NCI-H1694 (cell line): Measurements from ENCODE around the gene MYO7B.
"Not testable (repeated sequence)": the region's sequence is repeated elsewhere in the genome, so short reads cannot be mapped to it uniquely, and the experiment has no call there.

Source experiments
- DNase-seq: peaks from one replicate; lab custom pipeline; 2025; lab: John Stamatoyannopoulos, UW

Gene MYO7B

GRCh38 chr2:127524198-127524834 lies 11.2 kb upstream of the MYO7B start:
- not testable (repeated sequence) for DNase-seq

- DNase-seq, result no peak
Measured at GRCh38 chr2:127525691-127526131, 9.8 kb upstream of the MYO7B start.

GRCh38 chr2:127526132-127527000 lies 9.1 kb upstream of the MYO7B start, which contains the start of gene IWS1:
TSS of gene IWS1 (minus strand) at chr2:127526489. CDS start at chr2:127526208, 281 bp downstream.
- peak; percentile 95 for DNase-seq

- no peak for DNase-seq
Measured at GRCh38 chr2:127527001-127527804, 8.3 kb upstream of the MYO7B start.

GRCh38 chr2:127528487-127528886 lies 7.0 kb upstream of the MYO7B start:
- no peak for DNase-seq

GRCh38 chr2:127529416-127529815 lies 6.1 kb upstream of the MYO7B start:
- not testable (repeated sequence) for DNase-seq

GRCh38 chr2:127530245-127531140 lies 5.0 kb upstream of the MYO7B start:
- DNase-seq, result no peak

- DNase-seq, result no peak
Measured at GRCh38 chr2:127531221-127531648, 4.2 kb upstream of the MYO7B start.

- DNase-seq, result no peak
Measured at GRCh38 chr2:127532296-127532695, 3.2 kb upstream of the MYO7B start.

GRCh38 chr2:127535918-127536317 lies 435 bp downstream of the MYO7B start:
- no peak for DNase-seq

GRCh38 chr2:127536707-127537541 lies 1.4 kb downstream of the MYO7B start:
- DNase-seq, result no peak

GRCh38 chr2:127537644-127538043 lies 2.2 kb downstream of the MYO7B start:
- no peak for DNase-seq

GRCh38 chr2:127541809-127542208 lies 6.3 kb downstream of the MYO7B start:
- DNase-seq, result no peak

GRCh38 chr2:127542231-127542630 lies 6.7 kb downstream of the MYO7B start:
- no peak for DNase-seq

GRCh38 chr2:127543013-127543501 lies 7.6 kb downstream of the MYO7B start:
- DNase-seq, result not testable (repeated sequence)

GRCh38 chr2:127545189-127545588 lies 9.7 kb downstream of the MYO7B start:
- DNase-seq, result no peak

GRCh38 chr2:127545796-127546195 lies 10.3 kb downstream of the MYO7B start:
- DNase-seq, result no peak

- no peak for DNase-seq
Measured at GRCh38 chr2:127546797-127547196, 11.3 kb downstream of the MYO7B start.

GRCh38 chr2:127551221-127551930 lies 15.9 kb downstream of the MYO7B start:
- no peak for DNase-seq
